CD4-positive, alpha-beta T cell treated with Interleukin-21 for 1 hour (primary cell): Measurements from ENCODE around the gene ACACA.
"Not testable (repeated sequence)": the region's sequence is repeated elsewhere in the genome, so short reads cannot be mapped to it uniquely, and the experiment has no call there.

ENCODE experiments used
- DNase-seq: peaks from one replicate; pipeline ENCODE4 v3.0.0-alpha.2; 2020

ACACA gene

GRCh38 chr17:37167756-37168155 lies 238.9 kb downstream of the ACACA start:
- no peak for DNase-seq

- DNase-seq: no peak
Measured at GRCh38 chr17:37164057-37164456, 242.6 kb downstream of the ACACA start.

GRCh38 chr17:37162800-37163199 lies 243.8 kb downstream of the ACACA start:
- DNase-seq: no peak

- no peak for DNase-seq
Measured at GRCh38 chr17:37160944-37161343, 245.7 kb downstream of the ACACA start.

GRCh38 chr17:37158290-37158689 lies 248.3 kb downstream of the ACACA start:
- DNase-seq: no peak

- no peak for DNase-seq
Measured at GRCh38 chr17:37148156-37148555, 258.5 kb downstream of the ACACA start.

- no peak for DNase-seq
Measured at GRCh38 chr17:37147301-37147812, 259.3 kb downstream of the ACACA start.

- DNase-seq: no peak
Measured at GRCh38 chr17:37146086-37147064, 260.3 kb downstream of the ACACA start.

GRCh38 chr17:37144075-37144701 lies 262.4 kb downstream of the ACACA start:
- no peak for DNase-seq

- DNase-seq: not testable (repeated sequence)
Measured at GRCh38 chr17:37143558-37143957, 263.1 kb downstream of the ACACA start.

GRCh38 chr17:37142294-37142896 lies 264.2 kb downstream of the ACACA start:
- DNase-seq: no peak

- DNase-seq: no peak
Measured at GRCh38 chr17:37138571-37139120, 268.0 kb downstream of the ACACA start.

- no peak for DNase-seq
Measured at GRCh38 chr17:37137906-37138514, 268.6 kb downstream of the ACACA start.

- no peak for DNase-seq
Measured at GRCh38 chr17:37137070-37137610, 269.5 kb downstream of the ACACA start.

GRCh38 chr17:37135576-37135975 lies 271.1 kb downstream of the ACACA start:
- no peak for DNase-seq

- DNase-seq: no peak
Measured at GRCh38 chr17:37134050-37134449, 272.6 kb downstream of the ACACA start.

- DNase-seq: no peak
Measured at GRCh38 chr17:37133136-37133535, 273.5 kb downstream of the ACACA start.

- no peak for DNase-seq
Measured at GRCh38 chr17:37131669-37132611, 274.7 kb downstream of the ACACA start.

- no peak for DNase-seq
Measured at GRCh38 chr17:37130984-37131446, 275.6 kb downstream of the ACACA start.

GRCh38 chr17:37124821-37125173 lies 281.8 kb downstream of the ACACA start:
- DNase-seq: no peak
